Muscle layer of colon (tissue), 2 donors: Measurements from ENCODE around the gene GGACT.

ENCODE experiments used
- H3K27ac ChIP-seq: one replicate; pipeline ENCODE4 v1.7.0; 2013; ENCODE audit warnings: low read depth, mild to moderate bottlenecking, low read length, moderate library complexity
- H3K27me3 ChIP-seq, 2 donors: one replicate each; pipeline ENCODE4 v1.7.0; 2013; ENCODE audit warnings: low read length in 2 of 2, mild to moderate bottlenecking in 2 of 2; ENCODE audit not compliant: insufficient read depth in 2 of 2, control insufficient read depth in 1 of 2
- H3K36me3 ChIP-seq: one replicate; pipeline ENCODE4 v1.7.0; 2013; ENCODE audit warnings: mild to moderate bottlenecking, low read length; ENCODE audit not compliant: insufficient read depth
- H3K4me1 ChIP-seq: one replicate; pipeline ENCODE4 v1.7.0; 2013; ENCODE audit warnings: mild to moderate bottlenecking, low read length; ENCODE audit not compliant: insufficient read depth
- H3K4me3 ChIP-seq, 2 donors: one replicate each; pipeline ENCODE4 v1.7.0; 2013; ENCODE audit warnings: low read length in 2 of 2, low read depth in 1 of 2, mild to moderate bottlenecking in 1 of 2, moderate library complexity in 1 of 2
- H3K9ac ChIP-seq: one replicate; pipeline ENCODE4 v1.7.0; 2013; ENCODE audit warnings: low read length
- H3K9me3 ChIP-seq: one replicate; pipeline ENCODE4 v1.7.0; 2013; ENCODE audit warnings: mild to moderate bottlenecking, low read length
- donor health status: abdominal sarcoma.
- donor health status: Adenocarcinoma of cecum.

The GGACT gene

GRCh38 chr13:100588331-100589177 is at the start of gene GGACT:
GGACT (minus strand) TSS chr13:100588789; CDS start chr13:100532591, 56,198 bp downstream.
- Histone ChIP-seq H3K4me1 (peaks cover 5% of the 10 kb centered on the region), H3K36me3 (no peaks in the 10 kb centered on the region), H3K9me3 (no peaks in the 10 kb centered on the region), H3K27me3 (no peaks in the 10 kb centered on the region), H3K4me3 (peak within 1 kb of the TSS; percentile 49 to 62), H3K9ac (peak within 1 kb of the TSS; percentile 44), H3K27ac (peak within 1 kb of the TSS; percentile 27)

- no peak overlapping the region for H3K27ac ChIP-seq
- H3K9me3 ChIP-seq: no peaks in the 10 kb centered on the region
- H3K9ac ChIP-seq: no peak overlapping the region
- H3K4me1 ChIP-seq: no peaks in the 10 kb centered on the region
- no peaks in the 10 kb centered on the region for H3K27me3 ChIP-seq
- peaks cover 26% of the 10 kb centered on the region for H3K36me3 ChIP-seq
- H3K4me3 ChIP-seq: no peak overlapping the region
Observed at GRCh38 chr13:100637796-100638195, 49.2 kb upstream of the GGACT start.

GRCh38 chr13:100637380-100637779 is 48.8 kb upstream of the GGACT start:
- Histone ChIP-seq H3K9ac (no peak overlapping the region), H3K9me3 (no peaks in the 10 kb centered on the region), H3K27ac (no peak overlapping the region), H3K4me3 (no peak overlapping the region), H3K27me3 (no peaks in the 10 kb centered on the region), H3K36me3 (peaks cover 26% of the 10 kb centered on the region), H3K4me1 (no peaks in the 10 kb centered on the region)

GRCh38 chr13:100636441-100636840 is 47.9 kb upstream of the GGACT start:
- no peak overlapping the region for H3K4me3 ChIP-seq
- H3K9me3 ChIP-seq: no peaks in the 10 kb centered on the region
- H3K36me3 ChIP-seq: peaks cover 26% of the 10 kb centered on the region
- no peak overlapping the region for H3K9ac ChIP-seq
- H3K4me1 ChIP-seq: no peaks in the 10 kb centered on the region
- H3K27me3 ChIP-seq: no peaks in the 10 kb centered on the region
- H3K27ac ChIP-seq: no peak overlapping the region

GRCh38 chr13:100636004-100636403 is 47.4 kb upstream of the GGACT start:
- Histone ChIP-seq H3K27me3 (no peaks in the 10 kb centered on the region), H3K9me3 (no peaks in the 10 kb centered on the region), H3K4me3 (no peak overlapping the region), H3K36me3 (peaks cover 26% of the 10 kb centered on the region), H3K27ac (no peak overlapping the region), H3K9ac (no peak overlapping the region), H3K4me1 (no peaks in the 10 kb centered on the region)

- peaks cover 26% of the 10 kb centered on the region for H3K36me3 ChIP-seq
- H3K9me3 ChIP-seq: no peaks in the 10 kb centered on the region
- no peaks in the 10 kb centered on the region for H3K4me1 ChIP-seq
- H3K27ac ChIP-seq: no peak overlapping the region
- no peak overlapping the region for H3K9ac ChIP-seq
- H3K27me3 ChIP-seq: no peaks in the 10 kb centered on the region
- H3K4me3 ChIP-seq: no peak overlapping the region
Observed at GRCh38 chr13:100634696-100635095, 46.1 kb upstream of the GGACT start.

- Histone ChIP-seq H3K4me1 (no peaks in the 10 kb centered on the region), H3K27me3 (no peaks in the 10 kb centered on the region), H3K9ac (no peak overlapping the region), H3K36me3 (peaks cover 21% of the 10 kb centered on the region), H3K9me3 (no peaks in the 10 kb centered on the region), H3K4me3 (no peak overlapping the region), H3K27ac (no peak overlapping the region)
Observed at GRCh38 chr13:100633461-100633860, 44.9 kb upstream of the GGACT start.

GRCh38 chr13:100630555-100630954 is 42.0 kb upstream of the GGACT start:
- Histone ChIP-seq H3K9ac (no peak overlapping the region), H3K4me3 (no peak overlapping the region), H3K36me3 (peaks cover 10% of the 10 kb centered on the region), H3K9me3 (no peaks in the 10 kb centered on the region), H3K27me3 (no peaks in the 10 kb centered on the region), H3K27ac (no peak overlapping the region), H3K4me1 (no peaks in the 10 kb centered on the region)

GRCh38 chr13:100627120-100627519 is 38.5 kb upstream of the GGACT start:
- Histone ChIP-seq H3K27me3 (no peaks in the 10 kb centered on the region), H3K4me1 (no peaks in the 10 kb centered on the region), H3K27ac (no peak overlapping the region), H3K36me3 (peaks cover 5% of the 10 kb centered on the region), H3K9me3 (no peaks in the 10 kb centered on the region), H3K9ac (no peak overlapping the region), H3K4me3 (no peak overlapping the region)

- peaks cover 10% of the 10 kb centered on the region for H3K36me3 ChIP-seq
- no peaks in the 10 kb centered on the region for H3K9me3 ChIP-seq
- no peaks in the 10 kb centered on the region for H3K4me1 ChIP-seq
- H3K27me3 ChIP-seq: no peaks in the 10 kb centered on the region
- H3K4me3 ChIP-seq: no peak overlapping the region
- H3K9ac ChIP-seq: no peak overlapping the region
- H3K27ac ChIP-seq: no peak overlapping the region
Observed at GRCh38 chr13:100625447-100625846, 36.9 kb upstream of the GGACT start.

- no peaks in the 10 kb centered on the region for H3K9me3 ChIP-seq
- H3K27me3 ChIP-seq: no peaks in the 10 kb centered on the region
- H3K27ac ChIP-seq: no peak overlapping the region
- no peak overlapping the region for H3K9ac ChIP-seq
- H3K4me3 ChIP-seq: no peak overlapping the region
- H3K36me3 ChIP-seq: peaks cover 5% of the 10 kb centered on the region
- H3K4me1 ChIP-seq: no peaks in the 10 kb centered on the region
Observed at GRCh38 chr13:100620792-100621191, 32.2 kb upstream of the GGACT start.

- Histone ChIP-seq H3K4me3 (no peak overlapping the region), H3K9ac (no peak overlapping the region), H3K27ac (no peak overlapping the region), H3K9me3 (no peaks in the 10 kb centered on the region), H3K27me3 (no peaks in the 10 kb centered on the region), H3K36me3 (peaks cover 5% of the 10 kb centered on the region), H3K4me1 (no peaks in the 10 kb centered on the region)
Observed at GRCh38 chr13:100619940-100620339, 31.4 kb upstream of the GGACT start.
